ENCODE measurements around the gene TAF7L.

Gene TAF7L

GRCh38 chrX:101241531-101241930 is 49.6 kb downstream of the TAF7L start:
- no peak overlapping the region for H3K27ac ChIP-seq
- TF ChIP-seq ZFX (IDR thresholded peaks at IDR 0.05) (no peak), CTCF (conservative IDR thresholded peaks at IDR 0.05) (no peak)

GRCh38 chrX:101237041-101237440 is 54.1 kb downstream of the TAF7L start:
- TF ChIP-seq CTCF (conservative IDR thresholded peaks at IDR 0.05): no peak
- no peak for TF ChIP-seq ZFX (IDR thresholded peaks at IDR 0.05)
- no peak overlapping the region for H3K27ac ChIP-seq

- no peak overlapping the region for H3K27ac ChIP-seq
- TF ChIP-seq CTCF (conservative IDR thresholded peaks at IDR 0.05): no peak
- no peak for TF ChIP-seq ZFX (IDR thresholded peaks at IDR 0.05)
Measured at GRCh38 chrX:101232316-101232715, 58.8 kb downstream of the TAF7L start.

GRCh38 chrX:101231080-101231479 is 60.1 kb downstream of the TAF7L start:
- no peak overlapping the region for H3K27ac ChIP-seq
- TF ChIP-seq ZFX (IDR thresholded peaks at IDR 0.05) (no peak), CTCF (conservative IDR thresholded peaks at IDR 0.05) (no peak)

- TF ChIP-seq ZFX (IDR thresholded peaks at IDR 0.05): no peak
- no peak for TF ChIP-seq CTCF (conservative IDR thresholded peaks at IDR 0.05)
- H3K27ac ChIP-seq: no peak overlapping the region
Measured at GRCh38 chrX:101230636-101231035, 60.5 kb downstream of the TAF7L start.

- no peak overlapping the region for H3K27ac ChIP-seq
- TF ChIP-seq ZFX (IDR thresholded peaks at IDR 0.05): no peak
- TF ChIP-seq CTCF (conservative IDR thresholded peaks at IDR 0.05): no peak
Measured at GRCh38 chrX:101229170-101229569, 62.0 kb downstream of the TAF7L start.

GRCh38 chrX:101223226-101223625 is 67.9 kb downstream of the TAF7L start:
- TF ChIP-seq ZFX (IDR thresholded peaks at IDR 0.05): no peak
- TF ChIP-seq CTCF (conservative IDR thresholded peaks at IDR 0.05): no peak
- H3K27ac ChIP-seq: no peak overlapping the region
